Type B pancreatic cell (in vitro differentiated cells): ENCODE results near the gene AHCYL2. TPM values are rescaled to one million over a fixed set of nuclear protein-coding genes. Genes with fewer than 3 reads are reported as not detected.
"Not testable (repeated sequence)": the region's sequence is repeated elsewhere in the genome, so short reads cannot be mapped to it uniquely, and the experiment has no call there.

Experiments used
- DNase-seq: peaks from one replicate; pipeline ENCODE4 v3.0.0; 2021; ENCODE audit warnings: mixed read lengths; ENCODE audit not compliant: unreplicated experiment; ENCODE audit errors: extremely low spot score
- H3K27ac Mint-ChIP-seq: 2 replicates; pipeline ENCODE4 v1.8.0; 2021; ENCODE audit warnings: mild to moderate bottlenecking, mixed read lengths
- H3K27me3 Mint-ChIP-seq: 2 replicates; pipeline ENCODE4 v1.8.0; 2021; ENCODE audit warnings: mixed read lengths
- H3K36me3 Mint-ChIP-seq: 2 replicates; pipeline ENCODE4 v1.8.0; 2021; ENCODE audit warnings: mixed read lengths
- H3K4me1 Mint-ChIP-seq: one replicate; pipeline ENCODE4 v1.8.0; 2021; ENCODE audit warnings: mixed read lengths; ENCODE audit not compliant: unreplicated experiment
- H3K4me3 Mint-ChIP-seq: 2 replicates; pipeline ENCODE4 v1.8.0; 2021; ENCODE audit warnings: mild to moderate bottlenecking, mixed read lengths
- H3K9me3 Mint-ChIP-seq: 2 replicates; pipeline ENCODE4 v1.8.0; 2021; ENCODE audit warnings: mixed read lengths
- CTCF ChIP-seq: fragments of 200-600 bp; sonication (generic); conservative IDR thresholded peaks from 2 replicates; pipeline ENCODE4 v1.5.0; 2021; ENCODE audit warnings: antibody characterized with exemption, mild to moderate bottlenecking
- total RNA-seq: library from RNA; stranded (reverse); gene quantifications from 2 replicates; pipeline ENCODE4 v1.2.1, GENCODE V29; 2021; ENCODE audit warnings: low replicate concordance

AHCYL2 gene
- total RNA-seq, 1 donor from 2014 or later: 27.8 TPM

DNA sequence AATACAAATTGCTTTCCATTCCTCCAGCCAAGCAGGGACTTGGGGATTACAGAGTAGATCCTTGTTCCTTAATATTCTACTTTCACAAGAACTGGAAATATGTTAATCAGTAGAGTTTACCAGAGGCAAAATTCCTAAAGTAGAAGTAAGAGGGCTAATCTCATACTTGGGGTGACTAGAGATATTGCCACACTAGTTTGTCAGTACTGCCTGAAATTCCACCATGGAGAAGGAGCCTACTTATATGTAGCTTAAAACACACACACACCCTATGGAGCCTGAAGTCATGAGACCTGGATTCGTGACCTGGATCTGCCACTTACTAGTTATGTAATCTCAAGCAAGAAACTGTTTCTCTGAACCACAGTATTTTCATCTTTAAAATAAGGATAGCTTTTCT is 243.3 kb downstream of the AHCYL2 start:
- Mint-ChIP-seq H3K27me3 (no peaks in the 10 kb centered on the region), H3K9me3 (no peaks in the 10 kb centered on the region), H3K4me3 (no peak overlapping the region), H3K27ac (no peak overlapping the region), H3K36me3 (no peaks in the 10 kb centered on the region), H3K4me1 (no peaks in the 10 kb centered on the region)
- no peak for DNase-seq
- no peak for TF ChIP-seq CTCF

- Mint-ChIP-seq H3K9me3 (no peaks in the 10 kb centered on the region), H3K27ac (no peak overlapping the region)
- DNase-seq: no peak
Measured at GRCh38 chr7:129468547-129468946, 243.7 kb downstream of the AHCYL2 start.

DNA sequence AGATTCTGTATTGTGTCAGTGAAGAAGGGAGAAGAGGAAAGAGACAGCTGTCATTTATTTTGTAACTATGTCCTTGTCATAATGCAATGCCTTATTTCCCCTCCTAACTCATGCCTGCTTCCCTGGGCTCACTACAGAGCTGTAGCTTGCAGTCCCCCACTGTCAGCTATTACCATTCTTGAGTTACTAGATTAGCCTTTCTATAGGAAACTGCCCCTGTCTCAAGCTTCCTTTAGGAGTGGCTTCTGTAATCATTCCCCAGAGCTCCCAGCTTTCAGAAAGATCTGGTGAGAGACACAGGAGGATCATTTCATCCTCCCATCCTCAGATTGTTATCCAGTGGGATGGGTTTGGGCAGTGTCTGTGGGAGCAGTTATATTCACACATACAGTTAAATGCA is 245.1 kb downstream of the AHCYL2 start:
- no peak for DNase-seq
- no peak overlapping the region for H3K27ac Mint-ChIP-seq
- no peak for TF ChIP-seq CTCF
- H3K4me3 Mint-ChIP-seq: no peak overlapping the region
- H3K9me3 Mint-ChIP-seq: no peaks in the 10 kb centered on the region
- no peaks in the 10 kb centered on the region for H3K4me1 Mint-ChIP-seq
- H3K36me3 Mint-ChIP-seq: peaks cover 1% of the 10 kb centered on the region
- H3K27me3 Mint-ChIP-seq: no peaks in the 10 kb centered on the region

More at GRCh38 chr7:129468547-129468946, 243.7 kb downstream of the AHCYL2 start:
- no peaks in the 10 kb centered on the region for H3K36me3 Mint-ChIP-seq
- H3K27me3 Mint-ChIP-seq: no peaks in the 10 kb centered on the region
- no peak overlapping the region for H3K4me3 Mint-ChIP-seq
- TF ChIP-seq CTCF: no peak
- no peaks in the 10 kb centered on the region for H3K4me1 Mint-ChIP-seq

- no peak for DNase-seq
- Mint-ChIP-seq H3K27me3 (no peaks in the 10 kb centered on the region), H3K27ac (no peak overlapping the region), H3K9me3 (no peaks in the 10 kb centered on the region), H3K36me3 (peaks cover 3% of the 10 kb centered on the region), H3K4me1 (no peaks in the 10 kb centered on the region), H3K4me3 (no peak overlapping the region)
- TF ChIP-seq CTCF: no peak
Measured at GRCh38 chr7:129470411-129470810, 245.6 kb downstream of the AHCYL2 start.

- Mint-ChIP-seq H3K36me3 (peaks cover 3% of the 10 kb centered on the region), H3K4me1 (no peaks in the 10 kb centered on the region), H3K27me3 (no peaks in the 10 kb centered on the region), H3K27ac (no peak overlapping the region), H3K4me3 (no peak overlapping the region), H3K9me3 (no peaks in the 10 kb centered on the region)
- no peak for DNase-seq
- no peak for TF ChIP-seq CTCF
Measured at GRCh38 chr7:129471402-129471827, 246.6 kb downstream of the AHCYL2 start.

DNA sequence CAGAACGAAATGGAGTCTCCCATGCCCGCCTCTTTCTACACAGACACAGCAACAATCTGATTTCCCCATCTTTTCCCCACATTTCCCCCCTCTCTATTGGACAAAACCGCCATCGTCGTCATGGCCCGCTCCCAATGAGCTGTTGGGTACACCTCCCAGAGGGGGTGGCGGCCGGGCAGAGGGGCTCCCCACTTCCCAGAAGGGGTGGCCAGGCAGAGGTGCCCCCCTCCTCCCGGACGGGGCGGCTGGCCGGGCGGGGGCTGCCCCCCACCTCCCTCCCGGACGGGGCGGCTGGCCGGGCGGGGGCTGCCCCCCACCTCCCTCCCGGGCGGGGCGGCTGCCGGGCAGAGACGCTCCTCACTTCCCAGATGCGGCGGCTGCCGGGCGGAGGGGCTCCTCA is 251.1 kb downstream of the AHCYL2 start:
- not testable (repeated sequence) for H3K9me3 Mint-ChIP-seq, H3K4me1 Mint-ChIP-seq, H3K27ac Mint-ChIP-seq, H3K36me3 Mint-ChIP-seq, DNase-seq, H3K27me3 Mint-ChIP-seq, H3K4me3 Mint-ChIP-seq

- H3K27me3 Mint-ChIP-seq, H3K9me3 Mint-ChIP-seq, H3K4me1 Mint-ChIP-seq, H3K4me3 Mint-ChIP-seq, H3K36me3 Mint-ChIP-seq, H3K27ac Mint-ChIP-seq, DNase-seq: not testable (repeated sequence)
Measured at GRCh38 chr7:129476398-129476797, 251.6 kb downstream of the AHCYL2 start.
